Upper lobe of left lung (tissue), 6 donors: ENCODE results near the gene MTFR1L. TPM values are rescaled to one million over a fixed set of nuclear protein-coding genes. Genes with fewer than 3 reads are reported as not detected.

ENCODE experiments used
- ATAC-seq, 2 donors: fragments of 200-7000 bp; cut with Tn5 transposase; one replicate each; pipeline ENCODE4 v1.9.1; 2022; ENCODE audit warnings: mild to moderate bottlenecking in 2 of 2, moderate library complexity in 2 of 2; ENCODE audit not compliant: low FRiP score in 2 of 2
- DNase-seq, 2 donors: peaks; one replicate each; pipeline ENCODE4 v3.0.0-alpha.2; 2019 to 2020
- H3K27ac ChIP-seq, 4 donors: fragments of 200-600 bp; sonication (generic); one replicate each; pipeline ENCODE4 v1.5.1; 2016 to 2019
- H3K27me3 ChIP-seq, 4 donors: fragments of 200-600 bp; sonication (generic); one replicate each; pipeline ENCODE4 v1.5.1; 2017 to 2019
- H3K36me3 ChIP-seq, 4 donors: fragments of 200-600 bp; sonication (generic); one replicate each; pipeline ENCODE4 v1.5.1; 2016 to 2019
- H3K4me1 ChIP-seq, 4 donors: fragments of 200-600 bp; sonication (generic); one replicate each; pipeline ENCODE4 v1.5.1; 2018 to 2019
- H3K4me3 ChIP-seq, 4 donors: fragments of 200-600 bp; sonication (generic); one replicate each; pipeline ENCODE4 v1.5.1; 2017 to 2019; ENCODE audit warnings: mild to moderate bottlenecking in 2 of 4, moderate library complexity in 1 of 4
- H3K9me3 ChIP-seq, 4 donors: fragments of 200-600 bp; sonication (generic); one replicate each; pipeline ENCODE4 v1.5.1; 2018 to 2019
- CTCF ChIP-seq, 6 experiments: fragments of 450-650 bp in 4 of 6; fragments of 200-600 bp in 2 of 6; sonication (generic) in 2 of 6; IDR thresholded peaks; one replicate each; pipeline ENCODE4 v1.5.1; 2016 to 2019; ENCODE audit warnings: antibody characterized with exemption in 6 of 6
- EP300 ChIP-seq, 4 donors: sonication (generic); formaldehyde crosslinking; IDR thresholded peaks; one replicate each; pipeline ENCODE4 v1.5.1; 2017; ENCODE audit warnings: antibody characterized with exemption in 4 of 4, control low read depth in 2 of 4
- POLR2A ChIP-seq, 4 donors: fragments of 450-650 bp; IDR thresholded peaks; one replicate each; pipeline ENCODE4 v1.5.1; 2016 to 2017; ENCODE audit warnings: antibody characterized with exemption in 4 of 4, mild to moderate bottlenecking in 2 of 4
- POLR2AphosphoS5 ChIP-seq, 2 donors: sonication (generic); formaldehyde crosslinking; IDR thresholded peaks; one replicate each; pipeline ENCODE4 v1.5.1; 2017; ENCODE audit warnings: antibody characterized with exemption in 2 of 2
- WGBS, 2 donors: methylation state at CpG; one replicate each; pipeline ENCODE4 v1.1.5; 2017 to 2018; 5-methylcytosine and 5-hydroxymethylcytosine counted together
- total RNA-seq, 6 donors: library from RNA; depleted of rRNA in 4 of 6; stranded (reverse); fragments of >200 nt in 4 of 6; gene quantifications; one replicate each; pipeline versions ENCODE4 v1.1.0 to v1.2.1, GENCODE V29; 2016 to 2021
- donor health status: DM: no; HTN: no; CAD: no; lungs with moderate emphysema.
- donor health status: DM: no; HTN: yes; CAD: no; lungs with severe emphysema.

Gene MTFR1L
- total RNA-seq, 6 donors from 2014 or later, result 43.2 to 80.7 (median 53.6) TPM

GRCh38 chr1:25875154-25875855, 55.6 kb downstream of the MTFR1L start, which contains the start of gene PAQR7:
PAQR7 (minus strand) TSS chr1:25875708; CDS start chr1:25863839, 11,869 bp downstream.
- Histone ChIP-seq H3K36me3 (no peaks in the 10 kb centered on the region), H3K4me3 (peak within 1 kb of the TSS; percentile 54 to 86 (median 64)), H3K4me1 (peaks cover 39 to 49% (median 44%) of the 10 kb centered on the region in 4 donors), H3K27ac (peak within 1 kb of the TSS; percentile 72 to 90 (median 80)), H3K9me3 (no peaks in the 10 kb centered on the region), H3K27me3 (no peaks in the 10 kb centered on the region)
- DNase-seq (peak; percentile 76 to 96), ATAC-seq (peak; percentile 81 to 94)
- peak in 1 of 6 experiments; percentile 6 for TF ChIP-seq CTCF (IDR thresholded peaks at IDR 0.05)
- no peak for TF ChIP-seq EP300 (IDR thresholded peaks at IDR 0.05)
- peak in 3 of 4 donors; percentile 25 to 57 (median 34) for TF ChIP-seq POLR2A (IDR thresholded peaks at IDR 0.05)
- TF ChIP-seq POLR2AphosphoS5 (IDR thresholded peaks at IDR 0.05), result peak; percentile 42 to 61
- WGBS, 2 donors, result 0 to 2% methylated on average over 15 to 23 of the region's 75 CpGs

GRCh38 chr1:25875856-25876692, 56.3 kb downstream of the MTFR1L start:
- H3K9me3 ChIP-seq, result no peaks in the 10 kb centered on the region
- peaks cover 35 to 46% (median 41%) of the 10 kb centered on the region in 4 donors for H3K4me1 ChIP-seq
- DNase-seq (no peak), ATAC-seq (peak; percentile 23 to 77)
- H3K4me3 ChIP-seq, result peak overlapping the region in 3 of 4 donors; percentile 54 to 86 (median 63)
- no peak for TF ChIP-seq POLR2A (IDR thresholded peaks at IDR 0.05)
- no peak for TF ChIP-seq EP300 (IDR thresholded peaks at IDR 0.05)
- TF ChIP-seq CTCF (IDR thresholded peaks at IDR 0.05), result no peak
- no peak for TF ChIP-seq POLR2AphosphoS5 (IDR thresholded peaks at IDR 0.05)
- peak overlapping the region; percentile 72 to 90 (median 80) for H3K27ac ChIP-seq
- H3K27me3 ChIP-seq, result no peaks in the 10 kb centered on the region
- WGBS, 2 donors, result 28 to 67% methylated on average over 7 to 32 of the region's 32 CpGs
- H3K36me3 ChIP-seq, result no peaks in the 10 kb centered on the region

GRCh38 chr1:25876693-25877077, 56.9 kb downstream of the MTFR1L start:
- H3K27me3 ChIP-seq, result no peaks in the 10 kb centered on the region
- 54 to 59% methylated on average over 2 of the region's 2 CpGs for WGBS, 2 donors
- peak overlapping the region in 3 of 4 donors; percentile 72 to 90 (median 81) for H3K27ac ChIP-seq
- no peak for TF ChIP-seq POLR2A (IDR thresholded peaks at IDR 0.05)
- no peak for TF ChIP-seq POLR2AphosphoS5 (IDR thresholded peaks at IDR 0.05)
- TF ChIP-seq EP300 (IDR thresholded peaks at IDR 0.05), result no peak
- no peak for TF ChIP-seq CTCF (IDR thresholded peaks at IDR 0.05)
- H3K9me3 ChIP-seq, result no peaks in the 10 kb centered on the region
- no peaks in the 10 kb centered on the region for H3K36me3 ChIP-seq
- H3K4me1 ChIP-seq, result peaks cover 29 to 40% (median 35%) of the 10 kb centered on the region in 4 donors
- ATAC-seq, result no peak
- no peak overlapping the region for H3K4me3 ChIP-seq
- no peak for DNase-seq

GRCh38 chr1:25877155-25877554, 57.4 kb downstream of the MTFR1L start:
- Histone ChIP-seq H3K27ac (no peak overlapping the region), H3K36me3 (no peaks in the 10 kb centered on the region), H3K27me3 (no peaks in the 10 kb centered on the region), H3K4me3 (no peak overlapping the region), H3K9me3 (no peaks in the 10 kb centered on the region), H3K4me1 (peaks cover 24 to 36% (median 31%) of the 10 kb centered on the region in 4 donors)
- ATAC-seq (no peak), DNase-seq (no peak)
- TF ChIP-seq POLR2A (IDR thresholded peaks at IDR 0.05) (no peak), POLR2AphosphoS5 (IDR thresholded peaks at IDR 0.05) (no peak), EP300 (IDR thresholded peaks at IDR 0.05) (no peak), CTCF (IDR thresholded peaks at IDR 0.05) (no peak)
- WGBS, 2 donors, result 88 to 92% methylated on average over 2 of the region's 2 CpGs
